CD4-positive, alpha-beta memory T cell (primary cell): ENCODE data around the gene SERPINA4. TPM values are rescaled to one million over a fixed set of nuclear protein-coding genes. Genes with fewer than 3 reads are reported as not detected.

Source experiments
- CTCF ChIA-PET: fragments of 350-600 bp; sonication (Branson Sonifier 250); formaldehyde crosslinking; loops from one replicate; lab custom pipeline; 2021; ENCODE audit warnings: inconsistent platforms; ENCODE audit not compliant: partially characterized antibody; lab: Charles Lee
- POLR2A ChIA-PET: fragments of 350-600 bp; sonication (Branson Sonifier 250); formaldehyde crosslinking; loops from one replicate; lab custom pipeline; 2021; ENCODE audit not compliant: partially characterized antibody; lab: Charles Lee
- DNase-seq, 5 donors: peaks; one replicate each; pipeline versions ENCODE4 v3.0.0 to v3.0.0-alpha.2; 2020 to 2022; ENCODE audit warnings: mixed read lengths in 1 of 5
- H3K27ac ChIP-seq: one replicate; pipeline ENCODE4 v1.7.0; 2013; ENCODE audit warnings: low read depth, low read length
- H3K27me3 ChIP-seq: 2 replicates; pipeline ENCODE4 v1.7.0; 2013; ENCODE audit warnings: mild to moderate bottlenecking, low read length, moderate library complexity; ENCODE audit not compliant: insufficient read depth
- H3K36me3 ChIP-seq: 2 replicates; pipeline ENCODE4 v1.7.0; 2013; ENCODE audit warnings: mild to moderate bottlenecking, low read length, moderate library complexity; ENCODE audit not compliant: insufficient read depth
- H3K4me1 ChIP-seq: 2 replicates; pipeline ENCODE4 v1.7.0; 2013; ENCODE audit warnings: mild to moderate bottlenecking, low read length, moderate library complexity; ENCODE audit not compliant: insufficient read depth
- H3K4me3 ChIP-seq, 2 donors: one replicate each; pipeline ENCODE4 v1.7.0; 2013; ENCODE audit warnings: low read length in 2 of 2, mild to moderate bottlenecking in 1 of 2
- H3K9me3 ChIP-seq, 2 donors: one replicate each; pipeline ENCODE4 v1.7.0; 2013; ENCODE audit warnings: low read length in 2 of 2, control low read depth in 1 of 2; ENCODE audit not compliant: control insufficient read depth in 1 of 2
- H3K27ac Mint-ChIP-seq, 7 donors: one replicate each; pipeline ENCODE4 v1.8.0; 2020 to 2021; ENCODE audit warnings: mixed read lengths in 7 of 7, mild to moderate bottlenecking in 6 of 7, inconsistent platforms in 3 of 7, moderate library complexity in 3 of 7
- H3K27me3 Mint-ChIP-seq, 2 donors: one replicate each; pipeline ENCODE4 v1.8.0; 2020 to 2021; ENCODE audit warnings: mixed read lengths in 2 of 2
- H3K36me3 Mint-ChIP-seq, 2 donors: one replicate each; pipeline ENCODE4 v1.8.0; 2020 to 2021; ENCODE audit warnings: mixed read lengths in 2 of 2, inconsistent platforms in 1 of 2, mild to moderate bottlenecking in 1 of 2
- H3K4me1 Mint-ChIP-seq, 4 donors: one replicate each; pipeline ENCODE4 v1.8.0; 2020 to 2021; ENCODE audit warnings: mixed read lengths in 4 of 4, mild to moderate bottlenecking in 1 of 4
- H3K4me3 Mint-ChIP-seq, 8 donors: one replicate each; pipeline ENCODE4 v1.8.0; 2020 to 2021; ENCODE audit warnings: mixed read lengths in 8 of 8, mild to moderate bottlenecking in 7 of 8, moderate library complexity in 6 of 8, inconsistent platforms in 3 of 8
- H3K9me3 Mint-ChIP-seq, 8 donors: one replicate each; pipeline ENCODE4 v1.8.0; 2020 to 2021; ENCODE audit warnings: mixed read lengths in 8 of 8, mild to moderate bottlenecking in 5 of 8, inconsistent platforms in 3 of 8, moderate library complexity in 1 of 8
- intact Hi-C: fragments of 100-400 bp; cut with micrococcal nuclease; formaldehyde crosslinking; loops from one replicate; pipeline ENCODE4 v1.15.1; 2023
- polyA plus RNA-seq, 2 donors: library from polyadenylated mRNA; unstranded; fragments of 300-500 nt; fragmentation: Illumina TruSeq; gene quantifications; one replicate each; pipeline ENCODE4 v1.2.3, GENCODE V29; 2021
- total RNA-seq, 2 experiments: library from RNA; stranded (reverse); gene quantifications; one replicate each; pipeline ENCODE4 v1.2.3, GENCODE V29; 2021

SERPINA4 gene
- total and polyA plus RNA-seq, 4 experiments from 2014 or later: not detected

DNA sequence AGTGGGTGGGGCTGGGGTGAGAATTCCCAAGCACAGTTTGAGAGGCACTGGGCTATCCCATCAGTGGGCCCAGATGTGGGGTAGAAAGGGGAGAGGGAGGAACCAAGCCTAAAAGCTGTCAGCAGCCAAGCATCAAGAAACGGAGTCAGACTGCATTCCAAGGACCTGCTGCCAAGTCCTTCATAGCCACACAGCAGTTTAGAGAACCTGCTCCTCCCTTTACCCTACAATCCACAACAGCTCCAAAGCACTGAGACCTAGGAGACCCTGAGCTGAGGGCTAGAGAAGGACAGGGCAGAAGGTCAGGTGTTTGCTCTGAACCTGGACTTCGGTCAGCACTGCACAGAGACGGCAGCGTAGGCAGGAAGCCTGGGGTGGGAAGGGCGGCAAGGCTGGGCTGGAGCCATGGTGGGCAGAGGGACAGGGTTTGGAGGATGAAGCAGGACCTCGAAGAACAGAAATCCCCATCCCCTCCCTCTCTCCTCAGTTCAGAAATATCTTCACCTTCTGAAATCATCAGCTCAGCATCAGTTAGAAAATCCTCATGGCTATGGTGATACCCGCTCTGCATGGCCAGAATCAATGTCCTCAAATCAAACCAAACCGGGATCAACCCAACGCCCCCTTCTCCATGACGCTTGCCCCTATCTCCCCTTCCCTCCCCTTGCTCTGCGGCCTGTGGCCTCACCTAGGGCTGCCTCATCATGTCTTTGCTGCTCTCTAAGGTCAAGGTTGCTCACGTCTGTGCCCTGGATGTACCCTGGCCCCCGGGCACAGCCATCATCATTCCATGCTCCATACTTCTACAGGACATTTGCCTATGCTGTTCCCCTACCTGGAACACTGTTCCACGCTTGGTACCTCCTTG is 12.9 kb upstream of the SERPINA4 start:
- intact Hi-C loops: no loop called here
- no peaks in the 10 kb centered on the region for H3K4me1 Mint-ChIP-seq

DNA sequence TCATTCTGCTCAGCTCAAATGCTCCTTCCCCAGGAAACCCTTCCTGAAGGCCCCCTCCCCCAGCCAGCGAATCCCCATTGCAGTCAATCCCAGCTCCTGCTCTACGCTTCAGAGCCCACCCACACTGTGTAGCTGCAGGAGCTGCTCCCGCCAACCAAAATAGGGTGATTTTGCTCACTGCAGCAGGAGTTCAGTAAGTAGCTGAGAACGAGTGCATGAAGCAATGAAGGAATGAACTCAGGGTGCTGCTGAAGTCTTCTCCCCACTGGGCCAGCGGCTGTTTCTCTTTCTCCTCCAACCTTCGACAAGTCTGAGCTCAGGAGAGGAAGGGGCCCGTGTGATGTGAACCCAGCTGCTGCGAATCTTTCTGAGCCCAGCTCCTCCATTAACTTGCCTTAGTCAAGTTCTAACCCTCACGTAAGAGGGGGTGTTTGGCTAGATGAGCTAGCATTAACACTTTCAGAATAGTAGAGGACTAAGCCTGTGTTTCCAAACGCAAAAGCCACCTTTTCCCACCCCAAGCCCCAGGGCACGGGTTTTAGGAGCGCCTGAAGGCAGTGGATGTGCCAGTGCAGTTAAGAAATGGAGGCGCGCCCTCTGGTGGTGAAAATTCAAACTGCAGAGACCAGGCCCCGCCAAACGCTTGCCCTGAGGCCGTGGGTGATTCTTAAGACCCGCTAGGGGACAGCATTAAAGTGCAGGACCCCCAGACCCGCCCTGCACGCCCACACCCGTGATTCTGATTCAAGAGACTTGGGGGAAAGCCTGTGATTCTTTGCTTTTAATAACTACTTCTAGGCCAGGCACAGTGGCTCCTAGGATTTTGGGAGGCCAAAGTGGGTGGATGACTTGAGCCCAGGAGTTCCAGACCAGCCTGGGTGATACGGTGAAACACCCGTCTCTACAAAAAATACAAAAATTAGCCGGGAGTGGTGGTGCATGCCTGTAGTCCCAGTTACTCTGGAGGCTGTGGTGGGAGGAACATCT is 11.9 kb upstream of the SERPINA4 start:
- Mint-ChIP-seq H3K36me3 (no peaks in the 10 kb centered on the region), H3K4me3 (no peak overlapping the region), H3K27ac (no peak overlapping the region), H3K4me1 (no peaks in the 10 kb centered on the region), H3K27me3 (peaks cover 5 to 16% of the 10 kb centered on the region in 2 donors), H3K9me3 (peaks cover 0 to 14% (median 3%) of the 10 kb centered on the region in 8 donors)
- Histone ChIP-seq H3K36me3 (no peaks in the 10 kb centered on the region), H3K27me3 (no peaks in the 10 kb centered on the region), H3K4me1 (no peaks in the 10 kb centered on the region), H3K4me3 (no peak overlapping the region), H3K27ac (no peak overlapping the region), H3K9me3 (no peaks in the 10 kb centered on the region)
- CTCF ChIA-PET: interaction anchor here (0.6 to 1.8 kb wide), 13 partner anchors 9 to 418 kb away, joined by 3 to 17 read pairs (median 3); partner anchors contain the start of gene SERPINA4
- intact Hi-C loops: no loop called here
- DNase-seq: peak in 4 of 5 donors; percentile 7 to 24 (median 20)
- POLR2A ChIA-PET: no interaction called here

More for the DNA sequence above, 12.9 kb upstream of the SERPINA4 start:
- Histone ChIP-seq H3K27me3 (no peaks in the 10 kb centered on the region), H3K9me3 (no peaks in the 10 kb centered on the region), H3K27ac (no peak overlapping the region), H3K36me3 (no peaks in the 10 kb centered on the region), H3K4me3 (no peak overlapping the region), H3K4me1 (no peaks in the 10 kb centered on the region)
- Mint-ChIP-seq H3K36me3 (no peaks in the 10 kb centered on the region), H3K27me3 (peaks cover 4 to 16% of the 10 kb centered on the region in 2 donors), H3K9me3 (peaks cover 0 to 14% (median 2%) of the 10 kb centered on the region in 8 donors), H3K4me3 (no peak overlapping the region), H3K27ac (no peak overlapping the region)
- DNase-seq: no peak
- ChIA-PET POLR2A (no interaction called here), CTCF (interaction anchor here (0.6 to 1.8 kb wide), 12 partner anchors 9 to 417 kb away, joined by 3 to 17 read pairs (median 3); partner anchors contain the start of gene SERPINA4)

DNA sequence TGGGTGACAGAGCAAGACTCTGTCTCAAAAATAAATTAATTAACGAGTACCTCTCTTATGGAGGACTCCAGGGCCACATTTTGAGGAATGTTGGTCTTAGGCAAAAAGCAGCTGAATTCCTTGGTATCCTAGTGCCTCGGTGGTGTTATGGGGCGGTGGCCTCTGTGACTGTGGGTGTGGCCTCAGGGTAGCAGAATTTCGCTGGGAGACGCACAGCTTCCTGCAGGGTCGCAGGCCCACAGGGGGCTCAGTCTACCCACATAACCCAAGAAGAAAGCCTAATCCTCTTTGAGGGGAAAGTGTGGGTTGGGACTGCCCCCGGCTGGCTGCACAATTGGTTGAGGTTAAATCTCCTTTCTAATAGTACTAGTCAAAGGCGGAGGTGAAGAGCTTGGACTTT is 11.2 kb upstream of the SERPINA4 start:
- no peaks in the 10 kb centered on the region for H3K36me3 ChIP-seq
- Mint-ChIP-seq H3K4me3 (no peak overlapping the region), H3K27ac (no peak overlapping the region), H3K9me3 (peaks cover 1 to 22% (median 8%) of the 10 kb centered on the region in 8 donors), H3K36me3 (no peaks in the 10 kb centered on the region), H3K4me1 (no peaks in the 10 kb centered on the region), H3K27me3 (peaks cover 5 to 19% of the 10 kb centered on the region in 2 donors)
- H3K9me3 ChIP-seq: no peaks in the 10 kb centered on the region
- no peak for DNase-seq
- no peaks in the 10 kb centered on the region for H3K4me1 ChIP-seq
- no peaks in the 10 kb centered on the region for H3K27me3 ChIP-seq
- no peak overlapping the region for H3K27ac ChIP-seq
- ChIA-PET POLR2A (no interaction called here), CTCF (interaction anchor here (1.0 to 1.1 kb wide), 2 partner anchors 9 to 10 kb away, joined by 4 to 5 read pairs; no protein-coding TSS in a partner anchor)
- intact Hi-C loops: no loop called here
- no peak overlapping the region for H3K4me3 ChIP-seq

DNA sequence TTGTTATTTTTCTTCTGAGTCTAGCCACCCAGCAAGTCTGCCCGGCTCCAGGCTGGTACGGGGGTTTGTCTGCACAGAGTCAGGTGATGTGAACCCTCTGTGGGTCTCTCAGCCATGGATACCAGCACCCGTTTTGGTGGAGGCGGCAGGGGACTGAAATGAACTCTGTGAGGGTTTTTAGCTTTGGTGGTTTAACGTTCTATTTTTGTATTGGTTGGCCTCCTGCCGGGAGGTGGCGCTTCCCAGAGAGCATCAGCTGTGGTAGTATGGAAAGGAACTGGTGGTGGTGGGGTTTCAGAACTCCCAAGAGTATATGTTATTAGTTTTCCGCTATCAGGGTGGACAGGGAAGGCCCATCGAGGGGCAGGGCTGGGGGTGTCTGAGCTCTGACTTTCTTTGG is 5.3 kb upstream of the SERPINA4 start:
- intact Hi-C loops: no loop called here
- Mint-ChIP-seq H3K4me1 (no peaks in the 10 kb centered on the region), H3K27ac (no peak overlapping the region), H3K9me3 (peaks cover 2 to 34% (median 9%) of the 10 kb centered on the region in 8 donors), H3K27me3 (peaks cover 8 to 14% of the 10 kb centered on the region in 2 donors), H3K4me3 (no peak overlapping the region), H3K36me3 (no peaks in the 10 kb centered on the region)
- DNase-seq: no peak
- Histone ChIP-seq H3K27me3 (no peaks in the 10 kb centered on the region), H3K9me3 (no peaks in the 10 kb centered on the region), H3K4me1 (no peaks in the 10 kb centered on the region), H3K36me3 (no peaks in the 10 kb centered on the region), H3K4me3 (no peak overlapping the region), H3K27ac (no peak overlapping the region)
- ChIA-PET CTCF (no interaction called here), POLR2A (no interaction called here)

DNA sequence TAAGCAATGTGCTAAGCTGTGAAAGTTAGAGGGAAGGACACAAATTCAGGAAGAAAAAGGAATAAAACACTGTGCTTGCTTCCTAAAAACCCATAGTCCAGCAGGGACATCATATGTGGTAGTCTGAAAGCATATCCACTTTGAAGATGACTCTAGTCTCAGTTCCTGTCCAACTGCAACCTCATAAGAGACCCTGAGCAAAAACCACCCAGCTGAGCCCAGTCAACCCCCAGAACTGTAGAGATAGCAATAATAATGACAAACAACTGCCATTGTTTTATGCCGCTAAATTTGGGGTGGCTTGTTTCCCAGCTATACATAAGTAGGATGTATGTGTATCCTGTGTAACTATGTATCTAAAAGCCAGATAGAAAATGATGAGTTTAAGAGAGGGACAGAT is 3.9 kb upstream of the SERPINA4 start:
- CTCF ChIA-PET: interaction anchor here (2.5 kb wide), 1 partner anchor 9 kb away, joined by 12 read pairs; no protein-coding TSS in a partner anchor
- no peaks in the 10 kb centered on the region for H3K36me3 ChIP-seq
- H3K27me3 ChIP-seq: no peaks in the 10 kb centered on the region
- Mint-ChIP-seq H3K4me3 (no peak overlapping the region), H3K4me1 (no peaks in the 10 kb centered on the region), H3K27ac (no peak overlapping the region), H3K36me3 (no peaks in the 10 kb centered on the region), H3K9me3 (peaks cover 2 to 28% (median 9%) of the 10 kb centered on the region in 8 donors), H3K27me3 (peaks cover 10 to 17% of the 10 kb centered on the region in 2 donors)
- no peaks in the 10 kb centered on the region for H3K4me1 ChIP-seq
- no peak for DNase-seq
- intact Hi-C loops: no loop called here
- no peak overlapping the region for H3K4me3 ChIP-seq
- H3K9me3 ChIP-seq: no peaks in the 10 kb centered on the region
- no peak overlapping the region for H3K27ac ChIP-seq
- POLR2A ChIA-PET: no interaction called here

DNA sequence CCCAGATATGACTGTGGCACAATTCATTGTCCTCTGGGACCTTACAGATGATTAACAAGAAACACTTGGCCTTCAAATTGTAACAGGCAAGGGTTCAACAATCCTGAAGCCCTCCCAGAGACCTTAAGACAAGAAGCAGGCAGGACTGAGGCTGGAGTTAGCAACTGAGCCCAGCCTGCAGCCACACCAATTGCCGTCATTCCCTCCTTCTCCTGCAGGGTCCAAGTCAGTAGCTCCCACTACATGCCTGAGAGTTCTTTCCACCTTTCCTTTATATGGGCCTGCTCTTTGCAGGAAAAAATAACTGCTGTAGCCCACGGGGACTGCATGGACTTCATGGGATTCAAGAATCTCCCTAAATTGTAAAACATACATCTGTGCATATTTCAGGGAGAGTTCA is 2.4 kb upstream of the SERPINA4 start:
- no peaks in the 10 kb centered on the region for H3K36me3 ChIP-seq
- no peaks in the 10 kb centered on the region for H3K9me3 ChIP-seq
- POLR2A ChIA-PET: no interaction called here
- no peak overlapping the region for H3K27ac Mint-ChIP-seq
- DNase-seq: no peak
- no peak overlapping the region for H3K4me3 Mint-ChIP-seq
- no peaks in the 10 kb centered on the region for H3K36me3 Mint-ChIP-seq
- peaks cover 13 to 21% of the 10 kb centered on the region in 2 donors for H3K27me3 Mint-ChIP-seq
- H3K4me1 Mint-ChIP-seq: no peaks in the 10 kb centered on the region
- peaks cover 2 to 25% (median 9%) of the 10 kb centered on the region in 8 donors for H3K9me3 Mint-ChIP-seq
- H3K4me1 ChIP-seq: no peaks in the 10 kb centered on the region
- no peak overlapping the region for H3K27ac ChIP-seq
- H3K4me3 ChIP-seq: no peak overlapping the region
- CTCF ChIA-PET: interaction anchor here (2.5 kb wide), 1 partner anchor 10 kb away, joined by 12 read pairs; no protein-coding TSS in a partner anchor
- H3K27me3 ChIP-seq: no peaks in the 10 kb centered on the region
- intact Hi-C loops: no loop called here
